Measurements from ENCODE around the gene C16orf96.

The C16orf96 gene

GRCh38 chr16:4593086-4593485 lies 36.9 kb downstream of the C16orf96 start:
- Histone ChIP-seq H3K27ac (ENCODE audit: poor library complexity, severe bottlenecking) (no peak overlapping the region), H3K4me1 (ENCODE audit: insufficient read depth, poor library complexity, severe bottlenecking) (peaks cover 8% of the 10 kb centered on the region), H3K4me3 (ENCODE audit: severe bottlenecking) (no peak overlapping the region), H3K36me3 (ENCODE audit: low read depth) (no peaks in the 10 kb centered on the region), H3K9me3 (ENCODE audit: severe bottlenecking) (no peaks in the 10 kb centered on the region), H3K27me3 (ENCODE audit: insufficient read depth, poor library complexity, severe bottlenecking) (no peaks in the 10 kb centered on the region)
- TF ChIP-seq CTCF (IDR thresholded peaks at IDR 0.05; ENCODE audit: poor library complexity, severe bottlenecking) = no peak
- no peak for DNase-seq (ENCODE audit: low spot score)
- ATAC-seq (ENCODE audit: low read depth) = no peak

GRCh38 chr16:4594433-4595410 lies 38.6 kb downstream of the C16orf96 start:
- ATAC-seq (ENCODE audit: low read depth) = no peak
- H3K4me1 ChIP-seq (ENCODE audit: insufficient read depth, poor library complexity, severe bottlenecking) = peaks cover 8% of the 10 kb centered on the region
- H3K4me3 ChIP-seq (ENCODE audit: severe bottlenecking) = no peak overlapping the region
- H3K9me3 ChIP-seq (ENCODE audit: severe bottlenecking) = no peaks in the 10 kb centered on the region
- no peak overlapping the region for H3K27ac ChIP-seq (ENCODE audit: poor library complexity, severe bottlenecking)
- H3K36me3 ChIP-seq (ENCODE audit: low read depth) = no peaks in the 10 kb centered on the region
- no peak for TF ChIP-seq CTCF (IDR thresholded peaks at IDR 0.05; ENCODE audit: poor library complexity, severe bottlenecking)
- no peak for DNase-seq (ENCODE audit: low spot score)
- no peaks in the 10 kb centered on the region for H3K27me3 ChIP-seq (ENCODE audit: insufficient read depth, poor library complexity, severe bottlenecking)

GRCh38 chr16:4597174-4597573 lies 41.0 kb downstream of the C16orf96 start:
- Histone ChIP-seq H3K9me3 (ENCODE audit: severe bottlenecking) (no peaks in the 10 kb centered on the region), H3K36me3 (ENCODE audit: low read depth) (no peaks in the 10 kb centered on the region), H3K4me3 (ENCODE audit: severe bottlenecking) (no peak overlapping the region), H3K27me3 (ENCODE audit: insufficient read depth, poor library complexity, severe bottlenecking) (no peaks in the 10 kb centered on the region), H3K4me1 (ENCODE audit: insufficient read depth, poor library complexity, severe bottlenecking) (peaks cover 8% of the 10 kb centered on the region), H3K27ac (ENCODE audit: poor library complexity, severe bottlenecking) (no peak overlapping the region)
- peak; percentile 68 for ATAC-seq (ENCODE audit: low read depth)
- no peak for TF ChIP-seq CTCF (IDR thresholded peaks at IDR 0.05; ENCODE audit: poor library complexity, severe bottlenecking)
- no peak for DNase-seq (ENCODE audit: low spot score)

GRCh38 chr16:4599037-4599436 lies 42.9 kb downstream of the C16orf96 start:
- ATAC-seq (ENCODE audit: low read depth) = no peak
- no peaks in the 10 kb centered on the region for H3K27me3 ChIP-seq (ENCODE audit: insufficient read depth, poor library complexity, severe bottlenecking)
- H3K27ac ChIP-seq (ENCODE audit: poor library complexity, severe bottlenecking) = no peak overlapping the region
- no peak for DNase-seq (ENCODE audit: low spot score)
- no peaks in the 10 kb centered on the region for H3K9me3 ChIP-seq (ENCODE audit: severe bottlenecking)
- H3K4me1 ChIP-seq (ENCODE audit: insufficient read depth, poor library complexity, severe bottlenecking) = peaks cover 8% of the 10 kb centered on the region
- no peak overlapping the region for H3K4me3 ChIP-seq (ENCODE audit: severe bottlenecking)
- no peaks in the 10 kb centered on the region for H3K36me3 ChIP-seq (ENCODE audit: low read depth)
- TF ChIP-seq CTCF (IDR thresholded peaks at IDR 0.05; ENCODE audit: poor library complexity, severe bottlenecking) = no peak

- no peak for TF ChIP-seq CTCF (IDR thresholded peaks at IDR 0.05; ENCODE audit: poor library complexity, severe bottlenecking)
- Histone ChIP-seq H3K9me3 (ENCODE audit: severe bottlenecking) (no peaks in the 10 kb centered on the region), H3K36me3 (ENCODE audit: low read depth) (no peaks in the 10 kb centered on the region), H3K27ac (ENCODE audit: poor library complexity, severe bottlenecking) (no peak overlapping the region), H3K4me1 (ENCODE audit: insufficient read depth, poor library complexity, severe bottlenecking) (peaks cover 8% of the 10 kb centered on the region), H3K4me3 (ENCODE audit: severe bottlenecking) (no peak overlapping the region), H3K27me3 (ENCODE audit: insufficient read depth, poor library complexity, severe bottlenecking) (no peaks in the 10 kb centered on the region)
- DNase-seq (ENCODE audit: low spot score) = no peak
- ATAC-seq (ENCODE audit: low read depth) = no peak
These were observed 43.4 kb downstream of the C16orf96 start for GRCh38 chr16:4599545-4599944.
